Measurements from ENCODE around the gene MYMX.

- TF ChIP-seq, protein P1, sequence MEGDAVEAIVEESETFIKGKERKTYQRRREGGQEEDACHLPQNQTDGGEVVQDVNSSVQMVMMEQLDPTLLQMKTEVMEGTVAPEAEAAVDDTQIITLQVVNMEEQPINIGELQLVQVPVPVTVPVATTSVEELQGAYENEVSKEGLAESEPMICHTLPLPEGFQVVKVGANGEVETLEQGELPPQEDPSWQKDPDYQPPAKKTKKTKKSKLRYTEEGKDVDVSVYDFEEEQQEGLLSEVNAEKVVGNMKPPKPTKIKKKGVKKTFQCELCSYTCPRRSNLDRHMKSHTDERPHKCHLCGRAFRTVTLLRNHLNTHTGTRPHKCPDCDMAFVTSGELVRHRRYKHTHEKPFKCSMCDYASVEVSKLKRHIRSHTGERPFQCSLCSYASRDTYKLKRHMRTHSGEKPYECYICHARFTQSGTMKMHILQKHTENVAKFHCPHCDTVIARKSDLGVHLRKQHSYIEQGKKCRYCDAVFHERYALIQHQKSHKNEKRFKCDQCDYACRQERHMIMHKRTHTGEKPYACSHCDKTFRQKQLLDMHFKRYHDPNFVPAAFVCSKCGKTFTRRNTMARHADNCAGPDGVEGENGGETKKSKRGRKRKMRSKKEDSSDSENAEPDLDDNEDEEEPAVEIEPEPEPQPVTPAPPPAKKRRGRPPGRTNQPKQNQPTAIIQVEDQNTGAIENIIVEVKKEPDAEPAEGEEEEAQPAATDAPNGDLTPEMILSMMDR (IDR thresholded peaks at IDR 0.05), result peak; percentile 77 to 90 (median 87)
- TF ChIP-seq POLR2A (IDR thresholded peaks at IDR 0.05) (peak in 1 of 2 donors; percentile 7), EP300 (IDR thresholded peaks at IDR 0.05) (peak; percentile 25 to 83)
Observed at GRCh38 chr6:44221291-44221960, 4.7 kb downstream of the MYMX start.

Data from tibial nerve (tissue), 4 donors.